ENCODE data around the gene RAPGEF5.

Gene RAPGEF5

GRCh38 chr7:22402250-22402649 lies 45.3 kb upstream of the RAPGEF5 start:
- Histone ChIP-seq H3K4me1 (ENCODE audit: insufficient read depth, poor library complexity, severe bottlenecking) (peaks cover 7% of the 10 kb centered on the region), H3K9me3 (ENCODE audit: severe bottlenecking) (no peaks in the 10 kb centered on the region), H3K4me3 (ENCODE audit: severe bottlenecking) (no peak overlapping the region), H3K27ac (ENCODE audit: poor library complexity, severe bottlenecking) (no peak overlapping the region), H3K36me3 (ENCODE audit: low read depth) (no peaks in the 10 kb centered on the region), H3K27me3 (ENCODE audit: insufficient read depth, poor library complexity, severe bottlenecking) (no peaks in the 10 kb centered on the region)
- DNase-seq (ENCODE audit: low spot score) (no peak), ATAC-seq (ENCODE audit: low read depth) (no peak)
- TF ChIP-seq, protein P1, sequence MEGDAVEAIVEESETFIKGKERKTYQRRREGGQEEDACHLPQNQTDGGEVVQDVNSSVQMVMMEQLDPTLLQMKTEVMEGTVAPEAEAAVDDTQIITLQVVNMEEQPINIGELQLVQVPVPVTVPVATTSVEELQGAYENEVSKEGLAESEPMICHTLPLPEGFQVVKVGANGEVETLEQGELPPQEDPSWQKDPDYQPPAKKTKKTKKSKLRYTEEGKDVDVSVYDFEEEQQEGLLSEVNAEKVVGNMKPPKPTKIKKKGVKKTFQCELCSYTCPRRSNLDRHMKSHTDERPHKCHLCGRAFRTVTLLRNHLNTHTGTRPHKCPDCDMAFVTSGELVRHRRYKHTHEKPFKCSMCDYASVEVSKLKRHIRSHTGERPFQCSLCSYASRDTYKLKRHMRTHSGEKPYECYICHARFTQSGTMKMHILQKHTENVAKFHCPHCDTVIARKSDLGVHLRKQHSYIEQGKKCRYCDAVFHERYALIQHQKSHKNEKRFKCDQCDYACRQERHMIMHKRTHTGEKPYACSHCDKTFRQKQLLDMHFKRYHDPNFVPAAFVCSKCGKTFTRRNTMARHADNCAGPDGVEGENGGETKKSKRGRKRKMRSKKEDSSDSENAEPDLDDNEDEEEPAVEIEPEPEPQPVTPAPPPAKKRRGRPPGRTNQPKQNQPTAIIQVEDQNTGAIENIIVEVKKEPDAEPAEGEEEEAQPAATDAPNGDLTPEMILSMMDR (IDR thresholded peaks at IDR 0.05; ENCODE audit: poor library complexity, severe bottlenecking): no peak

- TF ChIP-seq, protein P1 (IDR thresholded peaks at IDR 0.05; ENCODE audit: poor library complexity, severe bottlenecking): no peak
- Histone ChIP-seq H3K4me1 (ENCODE audit: insufficient read depth, poor library complexity, severe bottlenecking) (peaks cover 7% of the 10 kb centered on the region), H3K4me3 (ENCODE audit: severe bottlenecking) (no peak overlapping the region), H3K27me3 (ENCODE audit: insufficient read depth, poor library complexity, severe bottlenecking) (no peaks in the 10 kb centered on the region), H3K27ac (ENCODE audit: poor library complexity, severe bottlenecking) (no peak overlapping the region), H3K36me3 (ENCODE audit: low read depth) (no peaks in the 10 kb centered on the region), H3K9me3 (ENCODE audit: severe bottlenecking) (no peaks in the 10 kb centered on the region)
- DNase-seq (ENCODE audit: low spot score) (no peak), ATAC-seq (ENCODE audit: low read depth) (no peak)
Observed at GRCh38 chr7:22400936-22401553, 44.1 kb upstream of the RAPGEF5 start.

DNA sequence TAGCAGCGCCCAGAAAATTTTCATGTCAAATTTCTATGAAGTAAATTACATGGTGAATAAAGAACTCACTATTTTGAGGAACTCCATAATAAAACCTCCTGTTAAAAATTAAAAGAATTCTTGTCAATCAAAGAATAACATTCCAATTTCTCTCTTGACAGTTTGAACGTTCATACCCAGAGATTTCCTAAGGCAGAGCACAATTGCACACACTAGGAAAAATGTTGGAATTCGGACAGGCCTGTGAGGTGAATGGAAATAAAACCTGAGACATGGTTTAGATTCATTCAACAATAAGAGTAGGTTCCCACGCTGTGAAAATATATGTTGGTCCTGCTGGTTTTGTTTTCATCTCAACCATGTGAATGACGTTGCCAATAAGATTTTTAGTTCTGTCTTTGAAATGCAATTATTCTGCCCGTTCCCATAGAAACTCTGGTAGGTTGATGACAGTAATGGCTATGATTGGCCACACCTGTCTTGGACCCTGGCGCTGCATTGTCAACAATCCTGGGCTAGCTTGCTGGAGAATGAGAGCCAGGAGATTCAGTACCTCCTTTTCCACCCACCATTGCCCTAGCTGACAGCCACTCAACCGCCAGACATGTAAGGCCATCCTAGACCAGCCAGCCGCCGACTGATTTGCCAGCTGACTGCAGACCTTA lies 43.3 kb upstream of the RAPGEF5 start:
- DNase-seq (ENCODE audit: low spot score) (no peak), ATAC-seq (ENCODE audit: low read depth) (no peak)
- Histone ChIP-seq H3K4me1 (ENCODE audit: insufficient read depth, poor library complexity, severe bottlenecking) (peaks cover 7% of the 10 kb centered on the region), H3K27ac (ENCODE audit: poor library complexity, severe bottlenecking) (no peak overlapping the region), H3K4me3 (ENCODE audit: severe bottlenecking) (no peak overlapping the region), H3K27me3 (ENCODE audit: insufficient read depth, poor library complexity, severe bottlenecking) (no peaks in the 10 kb centered on the region), H3K9me3 (ENCODE audit: severe bottlenecking) (no peaks in the 10 kb centered on the region), H3K36me3 (ENCODE audit: low read depth) (no peaks in the 10 kb centered on the region)
- TF ChIP-seq, protein P1 (IDR thresholded peaks at IDR 0.05; ENCODE audit: poor library complexity, severe bottlenecking): no peak

DNA sequence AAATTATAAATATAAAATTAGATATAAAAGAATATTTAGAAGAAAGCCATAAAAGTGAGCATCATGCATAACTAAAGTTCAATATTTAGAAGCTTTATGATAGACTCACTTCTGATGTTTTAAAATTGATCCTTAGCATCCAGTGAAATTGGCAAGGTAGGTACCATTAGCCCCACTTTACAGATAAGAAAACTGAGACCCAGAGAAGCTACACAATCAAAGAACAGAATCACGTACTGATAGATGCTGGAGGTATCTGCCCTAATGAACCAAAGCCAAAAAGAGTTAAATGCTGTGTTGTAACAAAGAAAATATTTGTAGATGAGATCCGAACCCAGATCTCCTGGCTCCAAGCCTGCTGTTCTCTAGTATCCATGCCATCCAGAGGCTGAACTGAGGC lies 42.6 kb upstream of the RAPGEF5 start:
- Histone ChIP-seq H3K4me3 (ENCODE audit: severe bottlenecking) (no peak overlapping the region), H3K4me1 (ENCODE audit: insufficient read depth, poor library complexity, severe bottlenecking) (peaks cover 7% of the 10 kb centered on the region), H3K27ac (ENCODE audit: poor library complexity, severe bottlenecking) (no peak overlapping the region), H3K27me3 (ENCODE audit: insufficient read depth, poor library complexity, severe bottlenecking) (no peaks in the 10 kb centered on the region), H3K9me3 (ENCODE audit: severe bottlenecking) (no peaks in the 10 kb centered on the region), H3K36me3 (ENCODE audit: low read depth) (no peaks in the 10 kb centered on the region)
- TF ChIP-seq, protein P1 (IDR thresholded peaks at IDR 0.05; ENCODE audit: poor library complexity, severe bottlenecking): no peak
- DNase-seq (ENCODE audit: low spot score) (no peak), ATAC-seq (ENCODE audit: low read depth) (no peak)

DNA sequence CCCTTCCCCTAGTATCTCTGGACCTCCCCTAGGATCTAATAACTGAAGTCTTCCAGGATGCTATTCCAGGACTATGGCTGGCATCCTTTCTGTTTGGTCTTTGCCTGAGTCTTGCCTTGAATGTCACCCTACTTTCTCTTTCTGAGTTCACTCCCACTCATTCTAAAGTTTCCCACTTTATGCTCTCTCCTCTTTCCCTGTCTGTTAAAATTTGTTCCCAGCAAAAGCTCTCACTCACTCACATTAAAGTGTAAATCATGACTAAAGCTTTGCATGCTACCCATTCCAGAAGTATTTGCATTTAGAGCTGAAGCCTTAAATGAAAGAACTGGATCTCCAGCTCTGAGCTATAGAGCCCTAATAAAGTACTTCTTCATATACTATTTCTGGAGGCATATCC lies 42.1 kb upstream of the RAPGEF5 start:
- TF ChIP-seq, protein P1 (IDR thresholded peaks at IDR 0.05; ENCODE audit: poor library complexity, severe bottlenecking): no peak
- Histone ChIP-seq H3K9me3 (ENCODE audit: severe bottlenecking) (no peaks in the 10 kb centered on the region), H3K27me3 (ENCODE audit: insufficient read depth, poor library complexity, severe bottlenecking) (no peaks in the 10 kb centered on the region), H3K4me3 (ENCODE audit: severe bottlenecking) (no peak overlapping the region), H3K4me1 (ENCODE audit: insufficient read depth, poor library complexity, severe bottlenecking) (peaks cover 7% of the 10 kb centered on the region), H3K36me3 (ENCODE audit: low read depth) (no peaks in the 10 kb centered on the region), H3K27ac (ENCODE audit: poor library complexity, severe bottlenecking) (no peak overlapping the region)
- DNase-seq (ENCODE audit: low spot score): no peak
- no peak for ATAC-seq (ENCODE audit: low read depth)

Measured in RWPE2 (cell line).